Naive B cell (primary cell): ENCODE results near the gene GDF10. TPM values are rescaled to one million over a fixed set of nuclear protein-coding genes. Genes with fewer than 3 reads are reported as not detected.

Experiments used
- polyA plus RNA-seq, 6 donors: library from polyadenylated mRNA; unstranded; fragments of 300-500 nt; fragmentation: Illumina TruSeq; gene quantifications; one replicate each; pipeline ENCODE4 v1.2.3, GENCODE V29; 2021; ENCODE audit warnings: low read depth in 6 of 6

GDF10 gene
- polyA plus RNA-seq, 6 donors from 2014 or later = not detected

Other genes starting within 250 kb of the GDF10 start
- not detected for gene GDF2, start 22.3 kb downstream of the GDF10 start, polyA plus RNA-seq
- not detected for gene RBP3, start 48.2 kb downstream of the GDF10 start, polyA plus RNA-seq
- not detected for gene ZNF488, start 84.1 kb downstream of the GDF10 start, polyA plus RNA-seq
- not detected for gene ANXA8, start 183.9 kb downstream of the GDF10 start, polyA plus RNA-seq
- gene FAM25G, start 191.5 kb downstream of the GDF10 start, polyA plus RNA-seq = not detected
- gene AGAP9, start 223.4 kb downstream of the GDF10 start, polyA plus RNA-seq = under 1 TPM in 5 of 6 donors, not detected in 1; 0.12 to 0.65 (median 0.40) TPM